ENCODE measurements around the gene OGG1. TPM values are rescaled to one million over a fixed set of nuclear protein-coding genes. Genes with fewer than 3 reads are reported as not detected.
A peak's percentile ranks its signal among the peaks of the same experiment; 100 is the strongest.

The OGG1 gene
- total RNA-seq, 2 donors from 2014 or later = 10.8 to 12.2 TPM

- no peak overlapping the region for H3K4me3 ChIP-seq
- peaks cover 65% of the 10 kb centered on the region for H3K36me3 ChIP-seq
- H3K27me3 ChIP-seq = no peaks in the 10 kb centered on the region
- no peak for DNase-seq (ENCODE audit: low spot score)
- H3K27ac ChIP-seq = no peak overlapping the region
- peaks cover 0 to 20% of the 10 kb centered on the region in 2 donors for H3K4me1 ChIP-seq
- TF ChIP-seq, protein P1, sequence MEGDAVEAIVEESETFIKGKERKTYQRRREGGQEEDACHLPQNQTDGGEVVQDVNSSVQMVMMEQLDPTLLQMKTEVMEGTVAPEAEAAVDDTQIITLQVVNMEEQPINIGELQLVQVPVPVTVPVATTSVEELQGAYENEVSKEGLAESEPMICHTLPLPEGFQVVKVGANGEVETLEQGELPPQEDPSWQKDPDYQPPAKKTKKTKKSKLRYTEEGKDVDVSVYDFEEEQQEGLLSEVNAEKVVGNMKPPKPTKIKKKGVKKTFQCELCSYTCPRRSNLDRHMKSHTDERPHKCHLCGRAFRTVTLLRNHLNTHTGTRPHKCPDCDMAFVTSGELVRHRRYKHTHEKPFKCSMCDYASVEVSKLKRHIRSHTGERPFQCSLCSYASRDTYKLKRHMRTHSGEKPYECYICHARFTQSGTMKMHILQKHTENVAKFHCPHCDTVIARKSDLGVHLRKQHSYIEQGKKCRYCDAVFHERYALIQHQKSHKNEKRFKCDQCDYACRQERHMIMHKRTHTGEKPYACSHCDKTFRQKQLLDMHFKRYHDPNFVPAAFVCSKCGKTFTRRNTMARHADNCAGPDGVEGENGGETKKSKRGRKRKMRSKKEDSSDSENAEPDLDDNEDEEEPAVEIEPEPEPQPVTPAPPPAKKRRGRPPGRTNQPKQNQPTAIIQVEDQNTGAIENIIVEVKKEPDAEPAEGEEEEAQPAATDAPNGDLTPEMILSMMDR (IDR thresholded peaks at IDR 0.05) = no peak
- no peaks in the 10 kb centered on the region for H3K9me3 ChIP-seq
Measured at GRCh38 chr3:9746330-9746729, 3.4 kb upstream of the OGG1 start.

GRCh38 chr3:9747267-9747666, 2.5 kb upstream of the OGG1 start:
- Histone ChIP-seq H3K27me3 (no peaks in the 10 kb centered on the region), H3K27ac (no peak overlapping the region), H3K4me3 (no peak overlapping the region), H3K9me3 (no peaks in the 10 kb centered on the region), H3K4me1 (peaks cover 0 to 29% of the 10 kb centered on the region in 2 donors), H3K36me3 (peaks cover 65% of the 10 kb centered on the region)
- TF ChIP-seq, protein P1 (IDR thresholded peaks at IDR 0.05) = no peak
- DNase-seq (ENCODE audit: low spot score) = no peak

- H3K27me3 ChIP-seq = no peaks in the 10 kb centered on the region
- no peak overlapping the region for H3K27ac ChIP-seq
- peaks cover 57% of the 10 kb centered on the region for H3K36me3 ChIP-seq
Measured at GRCh38 chr3:9748031-9748430, 1.7 kb upstream of the OGG1 start.

GRCh38 chr3:9749296-9749644, 482 bp upstream of the OGG1 start:
- TF ChIP-seq, protein P1 (IDR thresholded peaks at IDR 0.05) = no peak
- peaks cover 0 to 29% of the 10 kb centered on the region in 2 donors for H3K4me1 ChIP-seq
- peak overlapping the region; percentile 55 to 67 for H3K4me3 ChIP-seq
- H3K9me3 ChIP-seq = no peaks in the 10 kb centered on the region
- peak overlapping the region; percentile 89 to 90 for H3K27ac ChIP-seq
- DNase-seq (ENCODE audit: low spot score) = no peak
- no peaks in the 10 kb centered on the region for H3K27me3 ChIP-seq
- H3K36me3 ChIP-seq = peaks cover 45% of the 10 kb centered on the region

More at GRCh38 chr3:9748031-9748430, 1.7 kb upstream of the OGG1 start:
- Histone ChIP-seq H3K4me3 (no peak overlapping the region), H3K9me3 (no peaks in the 10 kb centered on the region), H3K4me1 (peaks cover 0 to 29% of the 10 kb centered on the region in 2 donors)
- TF ChIP-seq, protein P1 (IDR thresholded peaks at IDR 0.05) = no peak
- no peak for DNase-seq (ENCODE audit: low spot score)

GRCh38 chr3:9750556-9751411, 1.0 kb downstream of the OGG1 start:
- Histone ChIP-seq H3K27me3 (no peaks in the 10 kb centered on the region), H3K9me3 (no peaks in the 10 kb centered on the region), H3K4me3 (peak overlapping the region; percentile 55 to 67), H3K4me1 (peaks cover 0 to 39% of the 10 kb centered on the region in 2 donors), H3K27ac (peak overlapping the region; percentile 89 to 90), H3K36me3 (peaks cover 42% of the 10 kb centered on the region)
- DNase-seq (ENCODE audit: low spot score) = no peak
- TF ChIP-seq, protein P1 (IDR thresholded peaks at IDR 0.05) = no peak
